BLaER1 (cell line): ENCODE results near the gene FGG.

Experiments
- H3K27ac ChIP-seq: shearing (Covaris generic); formaldehyde crosslinking; 2 replicates; pipeline ENCODE4 v1.8.1; 2022
- H3K27me3 ChIP-seq: shearing (Covaris generic); formaldehyde crosslinking; 2 replicates; pipeline ENCODE4 v1.8.1; 2022
- H3K36me3 ChIP-seq: shearing (Covaris generic); formaldehyde crosslinking; 2 replicates; pipeline ENCODE4 v1.8.1; 2022
- H3K4me1 ChIP-seq: shearing (Covaris generic); formaldehyde crosslinking; 2 replicates; pipeline ENCODE4 v1.8.1; 2022
- H3K4me2 ChIP-seq: shearing (Covaris generic); formaldehyde crosslinking; 2 replicates; pipeline ENCODE4 v1.8.1; 2022
- H3K4me3 ChIP-seq: shearing (Covaris generic); formaldehyde crosslinking; 2 replicates; pipeline ENCODE4 v1.8.1; 2022
- H3K9ac ChIP-seq: shearing (Covaris generic); formaldehyde crosslinking; 2 replicates; pipeline ENCODE4 v1.8.1; 2022
- H3K9me3 ChIP-seq: shearing (Covaris generic); formaldehyde crosslinking; 2 replicates; pipeline ENCODE4 v1.8.1; 2022
- H4K20me1 ChIP-seq: shearing (Covaris generic); formaldehyde crosslinking; 2 replicates; pipeline ENCODE4 v1.8.1; 2022
- Cebpa-rat ChIP-seq: shearing (Covaris generic); IDR thresholded peaks from 2 replicates; pipeline ENCODE4 v1.8.1; 2022

The FGG gene

DNA sequence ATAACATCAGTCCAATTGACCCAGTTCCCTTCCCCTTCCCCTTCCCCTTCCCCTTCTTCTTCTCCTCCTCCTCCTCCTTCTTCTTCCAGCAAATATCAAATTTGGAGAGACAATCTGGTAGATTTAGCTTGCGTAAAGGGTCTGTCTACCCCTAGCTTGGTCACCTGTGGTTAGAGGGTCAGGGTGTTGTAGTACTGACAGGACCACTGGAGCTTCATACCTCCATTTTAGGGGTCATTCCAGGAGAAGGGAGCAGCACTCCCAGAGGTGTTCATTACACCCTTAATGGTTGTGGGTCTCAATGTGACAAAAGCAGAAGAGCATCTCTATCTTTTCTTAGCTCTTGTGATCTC is 53.3 kb downstream of the FGG start:
- H3K36me3 ChIP-seq, result no peaks in the 10 kb centered on the region
- TF ChIP-seq Cebpa-rat, result no peak
- no peak overlapping the region for H3K9ac ChIP-seq
- no peaks in the 10 kb centered on the region for H3K9me3 ChIP-seq
- H3K27me3 ChIP-seq, result no peaks in the 10 kb centered on the region
- H3K4me2 ChIP-seq, result no peak overlapping the region
- no peak overlapping the region for H3K27ac ChIP-seq
- H3K4me3 ChIP-seq, result no peak overlapping the region
- no peaks in the 10 kb centered on the region for H3K4me1 ChIP-seq
- no peaks in the 10 kb centered on the region for H4K20me1 ChIP-seq
